GM15510 (cell line): ENCODE data around the gene CBX2.

Experiments used
- POLR2A ChIP-seq: IDR thresholded peaks from 3 replicates; pipeline ENCODE4 v1.6.1; 2011; ENCODE audit warnings: borderline replicate concordance; ENCODE audit not compliant: insufficient read length; ENCODE audit errors: extremely low read depth

Gene CBX2

GRCh38 chr17:79796763-79797491 lies 19.0 kb downstream of the CBX2 start, which contains the start of gene CBX8:
TSS of gene CBX8 (minus strand) at chr17:79797077. CDS start at chr17:79796998, 79 bp downstream.
- peak; percentile 43 for TF ChIP-seq POLR2A

GRCh38 chr17:79797492-79798298 lies 19.7 kb downstream of the CBX2 start:
- TF ChIP-seq POLR2A: no peak

- TF ChIP-seq POLR2A: no peak
Measured at GRCh38 chr17:79798299-79799173, 20.6 kb downstream of the CBX2 start.

GRCh38 chr17:79799174-79799537 lies 21.2 kb downstream of the CBX2 start:
- TF ChIP-seq POLR2A: no peak

- TF ChIP-seq POLR2A: no peak
Measured at GRCh38 chr17:79799538-79800324, 21.8 kb downstream of the CBX2 start.

- no peak for TF ChIP-seq POLR2A
Measured at GRCh38 chr17:79800325-79801155, 22.6 kb downstream of the CBX2 start.

- TF ChIP-seq POLR2A: no peak
Measured at GRCh38 chr17:79801156-79802038, 23.4 kb downstream of the CBX2 start.

GRCh38 chr17:79802039-79802735 lies 24.2 kb downstream of the CBX2 start:
- no peak for TF ChIP-seq POLR2A

- TF ChIP-seq POLR2A: no peak
Measured at GRCh38 chr17:79802736-79803420, 24.9 kb downstream of the CBX2 start.

- no peak for TF ChIP-seq POLR2A
Measured at GRCh38 chr17:79803421-79803996, 25.6 kb downstream of the CBX2 start.
